Gastroesophageal sphincter (tissue), 4 donors: ENCODE results near the gene DCLRE1C. TPM values are rescaled to one million over a fixed set of nuclear protein-coding genes. Genes with fewer than 3 reads are reported as not detected.

ENCODE experiments used
- ATAC-seq: fragments of 150-250 bp; one replicate; pipeline ENCODE4 v1.9.1; 2016; ENCODE audit warnings: mild to moderate bottlenecking, moderate library complexity
- H3K27ac ChIP-seq, 4 donors: fragments of 200-600 bp; sonication (generic) in 3 of 4; 1 replicate in 3 of 4; 2 replicates in 1 of 4; pipeline ENCODE4 v1.5.1; 2016 to 2019
- H3K27me3 ChIP-seq: fragments of 200-600 bp; sonication (generic); one replicate; pipeline ENCODE4 v1.5.1; 2019
- H3K36me3 ChIP-seq, 2 donors: fragments of 200-600 bp; sonication (generic); one replicate each; pipeline ENCODE4 v1.5.1; 2019; ENCODE audit warnings: control low read depth in 1 of 2
- H3K4me1 ChIP-seq, 3 donors: fragments of 200-600 bp; sonication (generic); 1 replicate in 2 of 3; 2 replicates in 1 of 3; pipeline ENCODE4 v1.5.1; 2016 to 2019; ENCODE audit warnings: control low read depth in 2 of 3
- H3K4me3 ChIP-seq, 2 donors: fragments of 200-600 bp; sonication (generic); one replicate each; pipeline ENCODE4 v1.5.1; 2019; ENCODE audit warnings: mild to moderate bottlenecking in 1 of 2, moderate library complexity in 1 of 2
- H3K9me3 ChIP-seq, 3 donors: fragments of 200-600 bp; sonication (generic); one replicate each; pipeline ENCODE4 v1.5.1; 2017 to 2019; ENCODE audit warnings: control low read depth in 2 of 3
- CTCF ChIP-seq, 4 experiments: fragments of 200-600 bp in 2 of 4; fragments of 450-650 bp in 2 of 4; sonication (generic) in 1 of 4; IDR thresholded peaks; one replicate each; pipeline ENCODE4 v1.5.1; 2017 to 2019; ENCODE audit warnings: antibody characterized with exemption in 4 of 4, mild to moderate bottlenecking in 2 of 4, moderate library complexity in 2 of 4
- EP300 ChIP-seq: sonication (generic); formaldehyde crosslinking; IDR thresholded peaks from one replicate; pipeline ENCODE4 v1.6.1; 2017; ENCODE audit warnings: antibody characterized with exemption, mild to moderate bottlenecking
- POLR2A ChIP-seq, 2 donors: fragments of 450-650 bp; IDR thresholded peaks; one replicate each; pipeline ENCODE4 v1.6.1; 2017; ENCODE audit warnings: antibody characterized with exemption in 2 of 2, mild to moderate bottlenecking in 2 of 2, moderate library complexity in 1 of 2
- POLR2AphosphoS5 ChIP-seq: sonication (generic); formaldehyde crosslinking; IDR thresholded peaks from one replicate; pipeline ENCODE4 v1.6.1; 2017; ENCODE audit warnings: antibody characterized with exemption
- WGBS, 2 donors: methylation state at CpG; one replicate each; pipeline ENCODE4 v1.1.5; 2018; ENCODE audit warnings: low coverage in 1 of 2; 5-methylcytosine and 5-hydroxymethylcytosine counted together
- total RNA-seq, 4 donors: library from RNA; depleted of rRNA; stranded (reverse); fragments of >200 nt; gene quantifications; one replicate each; pipeline ENCODE4 v1.1.0, GENCODE V29; 2016

Gene DCLRE1C
- total RNA-seq, 4 donors from 2014 or later = 7.7 to 16.8 (median 11.6) TPM

GRCh38 chr10:14936584-14936983 lies 17.3 kb downstream of the DCLRE1C start:
- WGBS, 2 donors = 67% methylated on average over 1 of the region's 2 CpGs; no CpG with 5 or more reads in 1 of the 2 donors
- ATAC-seq = no peak
- H3K4me1 ChIP-seq = no peaks in the 10 kb centered on the region

GRCh38 chr10:14930610-14931009 lies 23.3 kb downstream of the DCLRE1C start:
- no peak for TF ChIP-seq POLR2AphosphoS5
- TF ChIP-seq POLR2A (IDR thresholded peaks at IDR 0.05) = no peak
- TF ChIP-seq EP300 = no peak
- no peak for TF ChIP-seq CTCF (IDR thresholded peaks at IDR 0.05)
- no peak for ATAC-seq
- H3K9me3 ChIP-seq = no peaks in the 10 kb centered on the region
- no peak overlapping the region for H3K27ac ChIP-seq
- 92 to 94% methylated on average over 10 of the region's 10 CpGs for WGBS, 2 donors
- H3K4me1 ChIP-seq = no peaks in the 10 kb centered on the region
- peaks cover 0 to 100% of the 10 kb centered on the region in 2 donors for H3K36me3 ChIP-seq
- no peak overlapping the region for H3K4me3 ChIP-seq
- H3K27me3 ChIP-seq = no peaks in the 10 kb centered on the region

More at GRCh38 chr10:14936584-14936983, 17.3 kb downstream of the DCLRE1C start:
- peaks cover 0 to 77% of the 10 kb centered on the region in 2 donors for H3K36me3 ChIP-seq
- H3K27me3 ChIP-seq = no peaks in the 10 kb centered on the region
- H3K9me3 ChIP-seq = no peaks in the 10 kb centered on the region
- TF ChIP-seq CTCF (IDR thresholded peaks at IDR 0.05) = no peak
- TF ChIP-seq POLR2AphosphoS5 = no peak
- TF ChIP-seq POLR2A (IDR thresholded peaks at IDR 0.05) = no peak
- TF ChIP-seq EP300 = no peak
- H3K4me3 ChIP-seq = no peak overlapping the region
- H3K27ac ChIP-seq = no peak overlapping the region

- no peaks in the 10 kb centered on the region for H3K27me3 ChIP-seq
Measured at GRCh38 chr10:14926722-14927416, 27.0 kb downstream of the DCLRE1C start.

GRCh38 chr10:14926061-14926470 lies 27.8 kb downstream of the DCLRE1C start:
- H3K27me3 ChIP-seq = no peaks in the 10 kb centered on the region
- peaks cover 0 to 100% of the 10 kb centered on the region in 2 donors for H3K36me3 ChIP-seq
- WGBS, 2 donors = 92% methylated on average over 4 of the region's 8 CpGs; no CpG with 5 or more reads in 1 of the 2 donors

More at GRCh38 chr10:14926722-14927416, 27.0 kb downstream of the DCLRE1C start:
- WGBS, 2 donors = 96 to 97% methylated on average over 12 to 13 of the region's 13 CpGs
- Histone ChIP-seq H3K4me3 (no peak overlapping the region), H3K4me1 (no peaks in the 10 kb centered on the region), H3K36me3 (peaks cover 0 to 100% of the 10 kb centered on the region in 2 donors), H3K27ac (no peak overlapping the region), H3K9me3 (no peaks in the 10 kb centered on the region)
- no peak for ATAC-seq
- TF ChIP-seq POLR2AphosphoS5 = no peak
- TF ChIP-seq EP300 = no peak
- no peak for TF ChIP-seq POLR2A (IDR thresholded peaks at IDR 0.05)
- TF ChIP-seq CTCF (IDR thresholded peaks at IDR 0.05) = no peak

More at GRCh38 chr10:14926061-14926470, 27.8 kb downstream of the DCLRE1C start:
- no peaks in the 10 kb centered on the region for H3K9me3 ChIP-seq
- H3K4me1 ChIP-seq = no peaks in the 10 kb centered on the region
- no peak overlapping the region for H3K27ac ChIP-seq
- no peak for ATAC-seq
- H3K4me3 ChIP-seq = no peak overlapping the region
- TF ChIP-seq CTCF (IDR thresholded peaks at IDR 0.05) = no peak
- no peak for TF ChIP-seq EP300
- no peak for TF ChIP-seq POLR2AphosphoS5
- no peak for TF ChIP-seq POLR2A (IDR thresholded peaks at IDR 0.05)
